CD4-positive, alpha-beta memory T cell (primary cell): ENCODE results near the gene MAPK8IP3. TPM values are rescaled to one million over a fixed set of nuclear protein-coding genes. Genes with fewer than 3 reads are reported as not detected.

ENCODE experiments used
- CTCF ChIA-PET: fragments of 350-600 bp; sonication (Branson Sonifier 250); formaldehyde crosslinking; loops from one replicate; lab custom pipeline; 2021; ENCODE audit warnings: inconsistent platforms; ENCODE audit not compliant: partially characterized antibody; lab: Charles Lee
- POLR2A ChIA-PET: fragments of 350-600 bp; sonication (Branson Sonifier 250); formaldehyde crosslinking; loops from one replicate; lab custom pipeline; 2021; ENCODE audit not compliant: partially characterized antibody; lab: Charles Lee
- DNase-seq, 5 donors: peaks; one replicate each; pipeline versions ENCODE4 v3.0.0 to v3.0.0-alpha.2; 2020 to 2022; ENCODE audit warnings: mixed read lengths in 1 of 5
- H3K27ac ChIP-seq: one replicate; pipeline ENCODE4 v1.7.0; 2013; ENCODE audit warnings: low read depth, low read length
- H3K27me3 ChIP-seq: 2 replicates; pipeline ENCODE4 v1.7.0; 2013; ENCODE audit warnings: mild to moderate bottlenecking, low read length, moderate library complexity; ENCODE audit not compliant: insufficient read depth
- H3K36me3 ChIP-seq: 2 replicates; pipeline ENCODE4 v1.7.0; 2013; ENCODE audit warnings: mild to moderate bottlenecking, low read length, moderate library complexity; ENCODE audit not compliant: insufficient read depth
- H3K4me1 ChIP-seq: 2 replicates; pipeline ENCODE4 v1.7.0; 2013; ENCODE audit warnings: mild to moderate bottlenecking, low read length, moderate library complexity; ENCODE audit not compliant: insufficient read depth
- H3K4me3 ChIP-seq, 2 donors: one replicate each; pipeline ENCODE4 v1.7.0; 2013; ENCODE audit warnings: low read length in 2 of 2, mild to moderate bottlenecking in 1 of 2
- H3K9me3 ChIP-seq, 2 donors: one replicate each; pipeline ENCODE4 v1.7.0; 2013; ENCODE audit warnings: low read length in 2 of 2, control low read depth in 1 of 2; ENCODE audit not compliant: control insufficient read depth in 1 of 2
- H3K27ac Mint-ChIP-seq, 7 donors: one replicate each; pipeline ENCODE4 v1.8.0; 2020 to 2021; ENCODE audit warnings: mixed read lengths in 7 of 7, mild to moderate bottlenecking in 6 of 7, inconsistent platforms in 3 of 7, moderate library complexity in 3 of 7
- H3K27me3 Mint-ChIP-seq, 2 donors: one replicate each; pipeline ENCODE4 v1.8.0; 2020 to 2021; ENCODE audit warnings: mixed read lengths in 2 of 2
- H3K36me3 Mint-ChIP-seq, 2 donors: one replicate each; pipeline ENCODE4 v1.8.0; 2020 to 2021; ENCODE audit warnings: mixed read lengths in 2 of 2, inconsistent platforms in 1 of 2, mild to moderate bottlenecking in 1 of 2
- H3K4me1 Mint-ChIP-seq, 4 donors: one replicate each; pipeline ENCODE4 v1.8.0; 2020 to 2021; ENCODE audit warnings: mixed read lengths in 4 of 4, mild to moderate bottlenecking in 1 of 4
- H3K4me3 Mint-ChIP-seq, 8 donors: one replicate each; pipeline ENCODE4 v1.8.0; 2020 to 2021; ENCODE audit warnings: mixed read lengths in 8 of 8, mild to moderate bottlenecking in 7 of 8, moderate library complexity in 6 of 8, inconsistent platforms in 3 of 8
- H3K9me3 Mint-ChIP-seq, 8 donors: one replicate each; pipeline ENCODE4 v1.8.0; 2020 to 2021; ENCODE audit warnings: mixed read lengths in 8 of 8, mild to moderate bottlenecking in 5 of 8, inconsistent platforms in 3 of 8, moderate library complexity in 1 of 8
- intact Hi-C: fragments of 100-400 bp; cut with micrococcal nuclease; formaldehyde crosslinking; loops from one replicate; pipeline ENCODE4 v1.15.1; 2023
- polyA plus RNA-seq, 2 donors: library from polyadenylated mRNA; unstranded; fragments of 300-500 nt; fragmentation: Illumina TruSeq; gene quantifications; one replicate each; pipeline ENCODE4 v1.2.3, GENCODE V29; 2021
- total RNA-seq, 2 experiments: library from RNA; stranded (reverse); gene quantifications; one replicate each; pipeline ENCODE4 v1.2.3, GENCODE V29; 2021

Gene MAPK8IP3
- total and polyA plus RNA-seq, 4 experiments from 2014 or later, result 0.86 to 248 (median 121) TPM

GRCh38 chr16:1689853-1690252, 16.1 kb upstream of the MAPK8IP3 start:
- no peak overlapping the region for H3K27ac ChIP-seq
- Mint-ChIP-seq H3K4me3 (no peak overlapping the region), H3K27me3 (no peaks in the 10 kb centered on the region), H3K36me3 (peaks cover 46 to 73% of the 10 kb centered on the region in 2 donors), H3K4me1 (peaks cover 0 to 18% (median 4%) of the 10 kb centered on the region in 4 donors), H3K9me3 (no peaks in the 10 kb centered on the region), H3K27ac (no peak overlapping the region)
- H3K27me3 ChIP-seq, result no peaks in the 10 kb centered on the region
- intact Hi-C loops, result no loop called here
- H3K36me3 ChIP-seq, result peaks cover 65% of the 10 kb centered on the region
- no peaks in the 10 kb centered on the region for H3K4me1 ChIP-seq
- H3K4me3 ChIP-seq, result no peak overlapping the region
- POLR2A ChIA-PET, result interaction anchor here (1.4 kb wide), 1 partner anchor 11 kb away, joined by 3 read pairs; the partner anchor contains the start of gene JPT2
- no peak for DNase-seq
- CTCF ChIA-PET, result no interaction called here
- H3K9me3 ChIP-seq, result no peaks in the 10 kb centered on the region

- Mint-ChIP-seq H3K27me3 (no peaks in the 10 kb centered on the region), H3K9me3 (no peaks in the 10 kb centered on the region), H3K36me3 (peaks cover 43 to 71% of the 10 kb centered on the region in 2 donors), H3K4me3 (no peak overlapping the region), H3K4me1 (peaks cover 0 to 18% (median 4%) of the 10 kb centered on the region in 4 donors), H3K27ac (peak overlapping the region in 1 of 7 donors; percentile 51)
- Histone ChIP-seq H3K36me3 (peaks cover 57% of the 10 kb centered on the region), H3K9me3 (no peaks in the 10 kb centered on the region), H3K4me1 (no peaks in the 10 kb centered on the region), H3K27ac (no peak overlapping the region), H3K4me3 (no peak overlapping the region), H3K27me3 (no peaks in the 10 kb centered on the region)
- ChIA-PET POLR2A (interaction anchor here (2.3 kb wide), 1 partner anchor 15 kb away, joined by 8 read pairs; the partner anchor contains the start of gene MAPK8IP3), CTCF (interaction anchor here (1.7 kb wide), 1 partner anchor 33 kb away, joined by 5 read pairs; no protein-coding TSS in a partner anchor)
- intact Hi-C loops, result no loop called here
- DNase-seq, result no peak
Measured at GRCh38 chr16:1690810-1691209, 15.2 kb upstream of the MAPK8IP3 start.

- H3K4me3 Mint-ChIP-seq, result no peak overlapping the region
- intact Hi-C loops, result no loop called here
Measured at GRCh38 chr16:1691276-1691675, 14.7 kb upstream of the MAPK8IP3 start.

GRCh38 chr16:1691956-1692355, 14.0 kb upstream of the MAPK8IP3 start:
- H3K4me3 Mint-ChIP-seq, result no peak overlapping the region
- Histone ChIP-seq H3K4me3 (no peak overlapping the region), H3K9me3 (no peaks in the 10 kb centered on the region), H3K4me1 (no peaks in the 10 kb centered on the region), H3K27me3 (no peaks in the 10 kb centered on the region), H3K36me3 (peaks cover 52% of the 10 kb centered on the region), H3K27ac (no peak overlapping the region)
- ChIA-PET POLR2A (interaction anchor here (2.3 kb wide), 1 partner anchor 14 kb away, joined by 8 read pairs; the partner anchor contains the start of gene MAPK8IP3), CTCF (interaction anchor here (1.2 to 1.7 kb wide), 2 partner anchors 14 to 32 kb away, joined by 3 to 5 read pairs; partner anchors contain the start of gene MAPK8IP3)
- peaks cover 39 to 75% of the 10 kb centered on the region in 2 donors for H3K36me3 Mint-ChIP-seq
- DNase-seq, result no peak
- no peak overlapping the region for H3K27ac Mint-ChIP-seq
- no peaks in the 10 kb centered on the region for H3K27me3 Mint-ChIP-seq
- intact Hi-C loops, result no loop called here
- peaks cover 0 to 18% (median 4%) of the 10 kb centered on the region in 4 donors for H3K4me1 Mint-ChIP-seq
- H3K9me3 Mint-ChIP-seq, result no peaks in the 10 kb centered on the region

More at GRCh38 chr16:1691276-1691675, 14.7 kb upstream of the MAPK8IP3 start:
- Mint-ChIP-seq H3K9me3 (no peaks in the 10 kb centered on the region), H3K36me3 (peaks cover 41 to 72% of the 10 kb centered on the region in 2 donors), H3K27me3 (no peaks in the 10 kb centered on the region), H3K4me1 (peaks cover 0 to 18% (median 4%) of the 10 kb centered on the region in 4 donors), H3K27ac (no peak overlapping the region)
- H3K4me1 ChIP-seq, result no peaks in the 10 kb centered on the region
- DNase-seq, result no peak
- H3K36me3 ChIP-seq, result peaks cover 56% of the 10 kb centered on the region
- H3K27me3 ChIP-seq, result no peaks in the 10 kb centered on the region
- CTCF ChIA-PET, result interaction anchor here (1.7 kb wide), 1 partner anchor 32 kb away, joined by 5 read pairs; no protein-coding TSS in a partner anchor
- H3K27ac ChIP-seq, result no peak overlapping the region
- POLR2A ChIA-PET, result interaction anchor here (2.3 kb wide), 1 partner anchor 15 kb away, joined by 8 read pairs; the partner anchor contains the start of gene MAPK8IP3
- H3K4me3 ChIP-seq, result no peak overlapping the region
- H3K9me3 ChIP-seq, result no peaks in the 10 kb centered on the region

- H3K36me3 Mint-ChIP-seq, result peaks cover 43 to 63% of the 10 kb centered on the region in 2 donors
- intact Hi-C loops, result no loop called here
- Histone ChIP-seq H3K4me1 (no peaks in the 10 kb centered on the region), H3K4me3 (no peak overlapping the region), H3K9me3 (no peaks in the 10 kb centered on the region), H3K27me3 (no peaks in the 10 kb centered on the region), H3K36me3 (peaks cover 29% of the 10 kb centered on the region), H3K27ac (no peak overlapping the region)
- no peak for DNase-seq
- ChIA-PET POLR2A (no interaction called here), CTCF (interaction anchor here (1.4 kb wide), 1 partner anchor 26 kb away, joined by 5 read pairs; no protein-coding TSS in a partner anchor)
- peaks cover 0 to 4% (median 0%) of the 10 kb centered on the region in 4 donors for H3K4me1 Mint-ChIP-seq
- H3K4me3 Mint-ChIP-seq, result no peak overlapping the region
- H3K9me3 Mint-ChIP-seq, result no peaks in the 10 kb centered on the region
- no peaks in the 10 kb centered on the region for H3K27me3 Mint-ChIP-seq
- H3K27ac Mint-ChIP-seq, result peak overlapping the region in 1 of 7 donors; percentile 70
Measured at GRCh38 chr16:1696863-1697262, 9.1 kb upstream of the MAPK8IP3 start.

- Mint-ChIP-seq H3K27me3 (no peaks in the 10 kb centered on the region), H3K4me3 (no peak overlapping the region), H3K27ac (no peak overlapping the region), H3K9me3 (no peaks in the 10 kb centered on the region), H3K36me3 (peaks cover 34 to 52% of the 10 kb centered on the region in 2 donors), H3K4me1 (no peaks in the 10 kb centered on the region)
- Histone ChIP-seq H3K36me3 (peaks cover 10% of the 10 kb centered on the region), H3K4me3 (no peak overlapping the region), H3K4me1 (no peaks in the 10 kb centered on the region), H3K9me3 (no peaks in the 10 kb centered on the region), H3K27me3 (no peaks in the 10 kb centered on the region), H3K27ac (no peak overlapping the region)
- intact Hi-C loops, result no loop called here
- DNase-seq, result no peak
- ChIA-PET CTCF (no interaction called here), POLR2A (no interaction called here)
Measured at GRCh38 chr16:1698680-1699079, 7.3 kb upstream of the MAPK8IP3 start.

GRCh38 chr16:1700246-1700645, 5.7 kb upstream of the MAPK8IP3 start:
- POLR2A ChIA-PET, result no interaction called here
- H3K27me3 ChIP-seq, result no peaks in the 10 kb centered on the region
- H3K27ac ChIP-seq, result no peak overlapping the region
- no peak overlapping the region for H3K4me3 Mint-ChIP-seq
- H3K27me3 Mint-ChIP-seq, result no peaks in the 10 kb centered on the region
- peaks cover 8% of the 10 kb centered on the region for H3K36me3 ChIP-seq
- H3K4me1 ChIP-seq, result peaks cover 9% of the 10 kb centered on the region
- no peaks in the 10 kb centered on the region for H3K9me3 Mint-ChIP-seq
- no peak overlapping the region for H3K27ac Mint-ChIP-seq
- H3K4me1 Mint-ChIP-seq, result peaks cover 0 to 10% (median 5%) of the 10 kb centered on the region in 4 donors
- peaks cover 28 to 43% of the 10 kb centered on the region in 2 donors for H3K36me3 Mint-ChIP-seq
- CTCF ChIA-PET, result no interaction called here
- H3K9me3 ChIP-seq, result no peaks in the 10 kb centered on the region
- H3K4me3 ChIP-seq, result no peak overlapping the region
- no peak for DNase-seq
- intact Hi-C loops, result loop anchor here (10.0 kb wide), 1 partner anchor 205 kb away; the partner anchor contains the start of gene TELO2
